Esophagus muscularis mucosa (tissue), 3 donors: ENCODE data around the gene KIRREL3.

Experiments
- CTCF ChIP-seq, 3 experiments: fragments of 200-600 bp in 2 of 3; fragments of 450-650 bp in 1 of 3; sonication (generic) in 2 of 3; IDR thresholded peaks; one replicate each; pipeline ENCODE4 v1.5.1; 2017 to 2019; ENCODE audit warnings: antibody characterized with exemption in 3 of 3, mild to moderate bottlenecking in 2 of 3, moderate library complexity in 1 of 3
- POLR2A ChIP-seq: fragments of 450-650 bp; IDR thresholded peaks from one replicate; pipeline ENCODE4 v1.6.1; 2017; ENCODE audit warnings: antibody characterized with exemption, moderate library complexity, mild to moderate bottlenecking, low read depth

GRCh38 chr11:126871792-126872191 lies 128.8 kb downstream of the KIRREL3 start:
- TF ChIP-seq POLR2A, result no peak
- no peak for TF ChIP-seq CTCF (IDR thresholded peaks at IDR 0.05)
